GM21528 (cell line): ENCODE results near the gene SULT4A1.

Experiments
- ATAC-seq: cut with Tn5 transposase; IDR thresholded peaks from one replicate; pipeline ENCODE4 v1.9.1; 2021; ENCODE audit warnings: mild to moderate bottlenecking, moderate library complexity; ENCODE audit not compliant: unreplicated experiment, low FRiP score

Gene SULT4A1

GRCh38 chr22:43847376-43848289 lies 14.7 kb downstream of the SULT4A1 start:
- ATAC-seq, result no peak

- ATAC-seq, result no peak
Observed at GRCh38 chr22:43846966-43847365, 15.3 kb downstream of the SULT4A1 start.

- ATAC-seq, result no peak
Observed at GRCh38 chr22:43845981-43846380, 16.3 kb downstream of the SULT4A1 start.

GRCh38 chr22:43844560-43845545 lies 17.5 kb downstream of the SULT4A1 start:
- ATAC-seq, result no peak

- no peak for ATAC-seq
Observed at GRCh38 chr22:43843783-43844530, 18.4 kb downstream of the SULT4A1 start.

- ATAC-seq, result no peak
Observed at GRCh38 chr22:43841742-43842141, 20.6 kb downstream of the SULT4A1 start.

- ATAC-seq, result no peak
Observed at GRCh38 chr22:43840851-43841250, 21.5 kb downstream of the SULT4A1 start.

- ATAC-seq, result no peak
Observed at GRCh38 chr22:43840431-43840830, 21.9 kb downstream of the SULT4A1 start.

GRCh38 chr22:43839781-43840180 lies 22.5 kb downstream of the SULT4A1 start:
- no peak for ATAC-seq

- ATAC-seq, result no peak
Observed at GRCh38 chr22:43838571-43839307, 23.6 kb downstream of the SULT4A1 start.

- no peak for ATAC-seq
Observed at GRCh38 chr22:43838161-43838560, 24.2 kb downstream of the SULT4A1 start.

- ATAC-seq, result no peak
Observed at GRCh38 chr22:43837666-43838065, 24.6 kb downstream of the SULT4A1 start.

GRCh38 chr22:43835736-43836135 lies 26.6 kb downstream of the SULT4A1 start:
- no peak for ATAC-seq

- ATAC-seq, result no peak
Observed at GRCh38 chr22:43835166-43835565, 27.1 kb downstream of the SULT4A1 start.

- ATAC-seq, result no peak
Observed at GRCh38 chr22:43833286-43834240, 28.8 kb downstream of the SULT4A1 start.

- no peak for ATAC-seq
Observed at GRCh38 chr22:43832393-43833265, 29.7 kb downstream of the SULT4A1 start.

GRCh38 chr22:43831561-43832392 lies 30.5 kb downstream of the SULT4A1 start:
- no peak for ATAC-seq
